ENCODE data around the gene PYM1.
"Not testable (repeated sequence)": the region's sequence is repeated elsewhere in the genome, so short reads cannot be mapped to it uniquely, and the experiment has no call there.

DNA sequence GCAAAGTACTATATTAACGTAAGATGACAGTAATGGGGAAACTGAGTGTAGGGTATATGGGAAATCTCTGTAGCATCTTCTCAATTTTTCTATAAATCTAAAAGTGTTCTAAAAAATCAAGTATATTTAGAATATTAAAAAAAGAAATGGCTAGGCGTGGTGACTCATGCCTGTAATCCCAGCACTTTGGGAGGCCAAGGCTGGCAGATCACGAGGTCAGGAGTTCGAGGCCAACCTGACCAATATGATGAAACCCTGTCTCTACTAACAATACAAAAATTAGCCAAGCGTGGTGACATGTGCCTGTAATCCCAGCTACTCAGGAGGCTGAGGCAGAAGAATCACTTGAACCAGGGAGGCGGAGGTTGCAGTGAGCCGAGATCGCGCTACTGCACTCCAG, 4.0 kb downstream of the PYM1 start:
- TF ChIP-seq, protein P1, sequence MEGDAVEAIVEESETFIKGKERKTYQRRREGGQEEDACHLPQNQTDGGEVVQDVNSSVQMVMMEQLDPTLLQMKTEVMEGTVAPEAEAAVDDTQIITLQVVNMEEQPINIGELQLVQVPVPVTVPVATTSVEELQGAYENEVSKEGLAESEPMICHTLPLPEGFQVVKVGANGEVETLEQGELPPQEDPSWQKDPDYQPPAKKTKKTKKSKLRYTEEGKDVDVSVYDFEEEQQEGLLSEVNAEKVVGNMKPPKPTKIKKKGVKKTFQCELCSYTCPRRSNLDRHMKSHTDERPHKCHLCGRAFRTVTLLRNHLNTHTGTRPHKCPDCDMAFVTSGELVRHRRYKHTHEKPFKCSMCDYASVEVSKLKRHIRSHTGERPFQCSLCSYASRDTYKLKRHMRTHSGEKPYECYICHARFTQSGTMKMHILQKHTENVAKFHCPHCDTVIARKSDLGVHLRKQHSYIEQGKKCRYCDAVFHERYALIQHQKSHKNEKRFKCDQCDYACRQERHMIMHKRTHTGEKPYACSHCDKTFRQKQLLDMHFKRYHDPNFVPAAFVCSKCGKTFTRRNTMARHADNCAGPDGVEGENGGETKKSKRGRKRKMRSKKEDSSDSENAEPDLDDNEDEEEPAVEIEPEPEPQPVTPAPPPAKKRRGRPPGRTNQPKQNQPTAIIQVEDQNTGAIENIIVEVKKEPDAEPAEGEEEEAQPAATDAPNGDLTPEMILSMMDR (IDR thresholded peaks at IDR 0.05) = not testable (repeated sequence)
- not testable (repeated sequence) for TF ChIP-seq ZFX (IDR thresholded peaks at IDR 0.05; ENCODE audit: borderline replicate concordance)

Data from 22Rv1 (cell line).